GM19099 (cell line): ENCODE measurements around the gene ARAP2.

Experiments used
- POLR2A ChIP-seq: IDR thresholded peaks from 3 replicates; pipeline ENCODE4 v1.6.1; 2011; ENCODE audit warnings: low read depth; ENCODE audit not compliant: insufficient read length; ENCODE audit errors: extremely low read depth

Gene ARAP2

GRCh38 chr4:36213977-36214376 lies 30.3 kb downstream of the ARAP2 start:
- TF ChIP-seq POLR2A: no peak

GRCh38 chr4:36211084-36211483 lies 33.2 kb downstream of the ARAP2 start:
- TF ChIP-seq POLR2A: no peak

- TF ChIP-seq POLR2A: no peak
Measured at GRCh38 chr4:36209941-36210649, 34.2 kb downstream of the ARAP2 start.

GRCh38 chr4:36208893-36209473 lies 35.3 kb downstream of the ARAP2 start:
- no peak for TF ChIP-seq POLR2A

GRCh38 chr4:36207831-36208520 lies 36.3 kb downstream of the ARAP2 start:
- TF ChIP-seq POLR2A: no peak

- TF ChIP-seq POLR2A: no peak
Measured at GRCh38 chr4:36207367-36207766, 36.9 kb downstream of the ARAP2 start.

- no peak for TF ChIP-seq POLR2A
Measured at GRCh38 chr4:36206603-36207311, 37.6 kb downstream of the ARAP2 start.

- no peak for TF ChIP-seq POLR2A
Measured at GRCh38 chr4:36206012-36206411, 38.3 kb downstream of the ARAP2 start.

- TF ChIP-seq POLR2A: no peak
Measured at GRCh38 chr4:36198861-36199260, 45.5 kb downstream of the ARAP2 start.

GRCh38 chr4:36198068-36198808 lies 46.1 kb downstream of the ARAP2 start:
- no peak for TF ChIP-seq POLR2A

- no peak for TF ChIP-seq POLR2A
Measured at GRCh38 chr4:36197501-36197900, 46.8 kb downstream of the ARAP2 start.

- no peak for TF ChIP-seq POLR2A
Measured at GRCh38 chr4:36196145-36196913, 48.0 kb downstream of the ARAP2 start.

GRCh38 chr4:36192922-36193321 lies 51.4 kb downstream of the ARAP2 start:
- TF ChIP-seq POLR2A: no peak
